Activated CD4-positive, CD25-positive, alpha-beta regulatory T cell treated with anti-CD3 and anti-CD28 coated beads, Interleukin-2, amount 50 U/mL, for 72 hours (primary cell): ENCODE measurements around the gene KREMEN1.

Source experiments
- DNase-seq: peaks from one replicate; pipeline ENCODE4 v3.0.0; 2021

The KREMEN1 gene

DNA sequence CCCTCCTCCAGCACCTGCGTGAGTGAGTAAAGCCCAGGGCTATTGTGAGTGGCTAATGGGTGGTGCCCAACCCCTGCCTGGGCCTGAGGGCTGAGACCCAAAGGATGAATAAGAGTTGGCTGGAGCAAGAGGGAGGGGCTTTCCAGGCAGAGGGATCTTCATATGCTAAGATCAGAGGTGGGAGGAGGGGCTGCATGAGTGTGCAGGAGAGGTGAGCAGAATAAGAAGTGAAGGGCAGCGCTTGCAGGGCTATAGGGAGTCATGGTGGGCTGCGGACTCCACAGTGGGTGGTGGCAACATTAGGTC is 136.7 kb downstream of the KREMEN1 start:
- no peak for DNase-seq

DNA sequence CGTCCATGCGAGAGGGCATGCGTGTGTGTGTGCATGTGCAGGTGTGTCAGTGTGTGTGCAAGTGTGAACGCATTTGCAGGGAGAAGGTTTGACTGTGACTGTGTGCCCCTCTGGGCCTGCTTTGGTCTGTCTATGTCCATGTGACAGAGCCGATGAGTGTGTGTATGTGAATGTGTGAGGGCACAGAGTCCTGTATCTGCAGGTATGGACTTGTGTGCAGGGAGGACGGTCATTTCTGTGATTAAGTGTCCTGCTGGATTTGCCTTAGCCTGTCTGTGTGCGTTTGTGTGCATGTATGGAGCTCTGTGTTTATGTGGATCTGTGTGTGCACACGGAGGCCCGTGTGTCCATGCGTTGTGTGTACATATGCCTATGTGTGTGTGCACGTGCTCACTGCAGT is 138.2 kb downstream of the KREMEN1 start:
- DNase-seq: no peak

GRCh38 chr22:29211466-29211865 is 138.6 kb downstream of the KREMEN1 start:
- DNase-seq: no peak

- no peak for DNase-seq
Measured at GRCh38 chr22:29212743-29213142, 139.9 kb downstream of the KREMEN1 start.

DNA sequence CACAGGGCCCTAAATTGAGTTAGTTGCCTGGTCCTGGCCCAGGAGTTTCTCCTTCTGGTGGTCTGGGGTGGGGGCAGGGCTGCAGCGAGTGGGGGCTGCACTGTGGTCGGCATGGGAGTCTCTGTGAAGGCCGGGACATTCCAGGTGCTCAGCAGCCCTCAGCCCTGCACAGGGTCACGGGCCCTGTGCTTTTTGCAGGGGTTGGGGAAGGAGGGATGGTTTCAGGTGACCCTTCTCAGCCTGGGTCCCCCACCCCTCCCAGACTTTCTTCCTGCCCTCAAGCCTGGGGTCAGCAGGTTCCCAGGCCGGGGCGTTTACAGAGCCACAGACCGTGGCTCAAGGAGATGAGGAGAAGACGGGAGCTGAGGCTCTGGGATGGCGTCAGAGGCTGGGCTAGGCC is 140.7 kb downstream of the KREMEN1 start:
- DNase-seq: no peak

DNA sequence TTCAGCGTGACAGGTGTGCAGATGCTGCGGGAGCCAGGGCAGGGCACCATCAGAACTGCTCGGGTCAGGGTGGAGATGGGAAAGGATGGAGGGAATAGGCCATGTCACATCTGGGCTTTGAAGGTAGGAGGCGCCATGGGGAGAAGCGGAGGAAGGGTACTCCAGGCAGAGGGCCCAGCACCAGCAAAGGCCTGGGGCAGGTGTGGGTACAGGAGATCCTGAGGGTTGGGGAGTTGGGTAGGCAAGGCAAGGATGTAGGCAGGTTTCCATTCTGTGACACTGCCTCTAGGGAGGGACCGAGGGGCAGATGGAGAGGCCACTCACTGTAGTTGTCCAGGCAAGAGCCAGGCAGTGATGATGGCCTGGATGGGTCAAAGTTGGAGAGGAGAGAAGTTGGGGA is 141.4 kb downstream of the KREMEN1 start:
- DNase-seq: no peak

DNA sequence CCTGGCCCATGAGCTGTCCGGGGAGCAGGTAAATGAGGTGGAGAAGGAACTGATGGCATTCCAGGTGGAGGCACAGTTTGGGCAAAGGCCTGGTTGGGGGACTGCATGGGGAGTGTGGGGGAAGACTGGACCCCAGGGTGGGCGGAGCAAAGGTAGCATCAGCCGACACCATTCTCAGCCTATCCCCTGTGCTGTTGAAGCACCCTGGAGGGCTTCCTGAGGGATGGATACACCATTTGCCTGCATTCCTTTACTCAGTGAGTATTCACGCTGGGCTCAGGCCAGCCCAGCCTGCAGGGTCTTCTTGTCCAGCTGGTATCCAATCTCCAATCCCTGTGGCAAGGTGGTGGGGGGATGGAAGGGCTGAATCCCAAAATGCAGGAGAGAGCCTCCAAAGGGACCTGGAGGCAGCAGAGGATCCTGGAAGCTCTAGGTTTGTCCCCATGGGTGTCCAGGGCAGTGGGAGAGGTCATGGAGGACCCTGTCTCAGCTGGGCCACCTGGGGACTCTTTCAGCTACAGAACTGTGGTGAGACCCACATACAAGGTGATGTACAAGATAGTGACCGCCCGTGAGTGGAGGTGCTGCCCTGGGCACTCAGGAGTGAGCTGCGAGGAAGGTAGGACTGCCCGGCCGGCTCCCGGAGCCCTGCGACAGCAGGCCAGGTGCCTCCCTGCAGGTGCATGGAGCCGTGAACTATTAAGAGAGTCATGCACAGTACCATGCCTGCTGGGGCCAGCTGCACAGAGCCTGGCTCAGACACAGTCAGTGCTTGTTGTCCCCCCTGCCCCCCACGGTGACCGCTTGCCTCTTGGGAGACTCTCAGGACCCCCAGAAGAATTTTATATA is 142.4 kb downstream of the KREMEN1 start:
- DNase-seq: no peak

DNA sequence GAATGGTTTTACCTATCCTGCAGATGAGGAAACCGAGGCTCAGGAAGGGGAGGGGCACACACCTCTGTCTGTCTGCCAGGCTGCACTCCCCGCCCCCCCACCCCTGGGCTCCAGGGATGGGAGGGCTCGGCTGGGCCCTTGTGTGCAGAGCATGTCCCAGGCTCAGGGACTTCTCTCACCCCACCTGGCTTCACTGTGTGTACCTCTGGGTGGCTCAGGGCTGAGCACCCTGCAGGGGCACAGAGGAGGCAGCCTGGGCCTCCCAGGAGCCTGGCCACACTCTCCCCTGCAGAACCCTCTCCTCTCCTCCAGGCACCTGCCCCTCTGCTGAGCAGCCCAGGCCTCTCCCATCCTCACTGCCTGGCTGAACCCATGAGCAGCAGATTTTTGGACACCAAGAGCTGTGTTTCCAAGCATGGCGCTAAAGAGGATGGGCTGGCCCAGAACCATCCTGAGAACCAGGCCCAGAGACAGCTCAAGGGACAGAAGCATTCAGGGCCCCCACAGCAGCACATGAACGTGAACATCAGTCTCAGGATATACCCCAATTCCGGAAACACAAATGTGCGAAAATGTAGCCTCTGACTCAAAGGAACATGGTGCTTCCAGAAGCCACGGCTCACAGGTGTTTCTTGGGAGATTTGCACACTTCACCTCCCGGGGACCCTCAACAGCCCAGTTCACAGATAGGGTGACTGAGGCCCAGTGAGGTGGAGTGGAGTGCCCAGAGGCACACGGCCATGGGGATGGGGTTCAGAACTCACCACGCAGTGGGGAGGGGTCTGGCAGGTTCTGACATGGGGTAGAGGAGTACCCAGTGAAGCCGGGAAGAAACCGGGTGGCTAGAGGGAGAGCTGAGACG is 143.4 kb downstream of the KREMEN1 start:
- DNase-seq: no peak

DNA sequence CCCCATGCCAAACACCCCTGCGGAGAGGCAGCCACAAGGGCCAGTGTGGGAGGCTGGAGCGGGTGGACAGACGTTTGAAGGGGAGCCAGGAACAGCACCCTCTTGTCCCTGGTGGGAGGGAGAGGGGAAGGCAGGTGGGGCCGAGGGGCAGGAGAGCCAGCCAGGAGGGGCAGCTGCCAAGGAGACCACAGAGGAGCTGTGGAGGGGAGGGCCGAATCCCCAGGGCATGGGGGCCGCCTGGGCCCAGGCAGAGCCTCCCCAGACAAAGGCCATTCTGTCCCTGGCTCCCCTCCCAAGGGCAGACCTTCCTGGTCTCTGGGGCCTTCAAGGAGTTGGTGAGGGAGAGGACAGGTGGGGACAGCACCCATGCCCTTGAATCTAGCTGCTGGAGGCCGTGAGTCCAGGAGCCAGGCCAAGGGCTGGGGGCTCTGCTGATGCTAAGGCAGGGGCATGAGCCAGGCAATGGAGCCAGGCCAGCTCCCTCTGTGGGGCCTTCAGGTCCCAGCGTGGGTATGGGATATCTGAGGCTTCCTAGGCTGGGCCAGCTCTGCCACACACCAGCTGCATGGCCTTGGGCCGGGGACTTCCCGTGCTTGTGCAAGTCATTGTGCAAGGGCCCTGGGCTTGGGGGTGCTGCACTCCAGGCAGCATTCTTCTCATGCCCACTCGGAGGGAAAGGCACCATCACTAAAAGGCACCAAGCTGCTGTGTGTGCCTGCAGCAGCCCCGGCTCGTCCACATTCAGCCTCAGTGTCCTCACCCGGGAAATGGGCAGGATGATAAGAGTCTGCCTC is 144.2 kb downstream of the KREMEN1 start:
- DNase-seq: no peak
